ENCODE data around the gene SNCB.

SNCB gene

GRCh38 chr5:176644294-176644693, 14.0 kb upstream of the SNCB start:
- no peak overlapping the region for H3K4me3 ChIP-seq (ENCODE audit: low read depth, low read length)
- TF ChIP-seq CTCF (IDR thresholded peaks at IDR 0.05; ENCODE audit: low read depth, low read length): no peak
- no peak for TF ChIP-seq MYC (IDR thresholded peaks at IDR 0.05; ENCODE audit: low read depth, low read length)
- TF ChIP-seq MAX (IDR thresholded peaks at IDR 0.05; ENCODE audit: low read depth, low read length): no peak
- TF ChIP-seq POLR2A (IDR thresholded peaks at IDR 0.05; ENCODE audit: extremely low read depth, insufficient read length): no peak
- DNase-seq (ENCODE audit: low read depth): no peak

- H3K4me3 ChIP-seq (ENCODE audit: low read depth, low read length): no peak overlapping the region
- DNase-seq (ENCODE audit: low read depth): no peak
- TF ChIP-seq MYC (IDR thresholded peaks at IDR 0.05; ENCODE audit: low read depth, low read length): no peak
- TF ChIP-seq MAX (IDR thresholded peaks at IDR 0.05; ENCODE audit: low read depth, low read length): no peak
- no peak for TF ChIP-seq CTCF (IDR thresholded peaks at IDR 0.05; ENCODE audit: low read depth, low read length)
- TF ChIP-seq POLR2A (IDR thresholded peaks at IDR 0.05; ENCODE audit: extremely low read depth, insufficient read length): no peak
Observed at GRCh38 chr5:176643491-176644219, 13.3 kb upstream of the SNCB start.

- DNase-seq (ENCODE audit: low read depth): no peak
- no peak overlapping the region for H3K4me3 ChIP-seq (ENCODE audit: low read depth, low read length)
- TF ChIP-seq MYC (IDR thresholded peaks at IDR 0.05; ENCODE audit: low read depth, low read length) (no peak), MAX (IDR thresholded peaks at IDR 0.05; ENCODE audit: low read depth, low read length) (no peak), CTCF (IDR thresholded peaks at IDR 0.05; ENCODE audit: low read depth, low read length) (no peak), POLR2A (IDR thresholded peaks at IDR 0.05; ENCODE audit: extremely low read depth, insufficient read length) (no peak)
Observed at GRCh38 chr5:176642675-176643490, 12.5 kb upstream of the SNCB start.

- TF ChIP-seq POLR2A (IDR thresholded peaks at IDR 0.05; ENCODE audit: extremely low read depth, insufficient read length) (no peak), MYC (IDR thresholded peaks at IDR 0.05; ENCODE audit: low read depth, low read length) (no peak), MAX (IDR thresholded peaks at IDR 0.05; ENCODE audit: low read depth, low read length) (no peak), CTCF (IDR thresholded peaks at IDR 0.05; ENCODE audit: low read depth, low read length) (no peak)
- no peak for DNase-seq (ENCODE audit: low read depth)
- H3K4me3 ChIP-seq (ENCODE audit: low read depth, low read length): no peak overlapping the region
Observed at GRCh38 chr5:176640616-176641015, 10.3 kb upstream of the SNCB start.

GRCh38 chr5:176639981-176640380, 9.6 kb upstream of the SNCB start:
- no peak overlapping the region for H3K4me3 ChIP-seq (ENCODE audit: low read depth, low read length)
- no peak for TF ChIP-seq MAX (IDR thresholded peaks at IDR 0.05; ENCODE audit: low read depth, low read length)
- no peak for TF ChIP-seq CTCF (IDR thresholded peaks at IDR 0.05; ENCODE audit: low read depth, low read length)
- TF ChIP-seq MYC (IDR thresholded peaks at IDR 0.05; ENCODE audit: low read depth, low read length): no peak
- TF ChIP-seq POLR2A (IDR thresholded peaks at IDR 0.05; ENCODE audit: extremely low read depth, insufficient read length): no peak
- DNase-seq (ENCODE audit: low read depth): no peak
